Neural cell (in vitro differentiated cells): ENCODE results near the gene ARHGEF26. TPM values are rescaled to one million over a fixed set of nuclear protein-coding genes. Genes with fewer than 3 reads are reported as not detected.

Experiments used
- H2AFZ ChIP-seq: fragments of 200-600, 300-800 bp; sonication (generic), shearing (Covaris generic); 2 replicates; pipeline ENCODE4 v1.6.0; 2014; ENCODE audit warnings: low read depth, mild to moderate bottlenecking, antibody characterized with exemption, low read length, moderate library complexity
- H3F3A ChIP-seq: fragments of 200-600 bp; shearing (Covaris generic); 2 replicates; pipeline ENCODE4 v1.6.1; 2016; ENCODE audit warnings: mild to moderate bottlenecking, moderate library complexity, mixed read lengths, antibody characterized with exemption, low read length; ENCODE audit not compliant: insufficient read depth, poor library complexity, severe bottlenecking
- H3K27ac ChIP-seq: fragments of 200-600, 300-800 bp; sonication (generic), shearing (Covaris generic); 2 replicates; pipeline ENCODE4 v1.5.1; 2014; ENCODE audit warnings: mild to moderate bottlenecking, low read length, moderate library complexity
- H3K27me3 ChIP-seq: fragments of 300-800, 200-600 bp; sonication (generic), shearing (Covaris generic); 2 replicates; pipeline ENCODE4 v1.6.0; 2014; ENCODE audit warnings: mild to moderate bottlenecking, low read depth, low read length, moderate library complexity; ENCODE audit not compliant: insufficient read depth
- H3K36me3 ChIP-seq: fragments of 300-800, 200-600 bp; sonication (generic), shearing (Covaris generic); 2 replicates; pipeline ENCODE4 v1.5.1; 2014; ENCODE audit warnings: mild to moderate bottlenecking, antibody characterized with exemption, low read length, moderate library complexity; ENCODE audit not compliant: insufficient read depth
- H3K4me2 ChIP-seq: fragments of 300-800, 200-600 bp; sonication (generic), shearing (Covaris generic); 2 replicates; pipeline ENCODE4 v1.6.0; 2014; ENCODE audit warnings: mild to moderate bottlenecking, low read length
- H3K4me3 ChIP-seq: fragments of 300-800, 200-600 bp; sonication (generic), shearing (Covaris generic); 2 replicates; pipeline ENCODE4 v1.5.1; 2014; ENCODE audit warnings: mild to moderate bottlenecking, low read length, moderate library complexity
- H3K79me2 ChIP-seq: fragments of 200-600 bp; shearing (Covaris generic); replicated peaks from 2 replicates; pipeline ENCODE4 v1.6.0; 2014; ENCODE audit warnings: mild to moderate bottlenecking, low read length, moderate library complexity; ENCODE audit not compliant: insufficient read depth
- H3K9ac ChIP-seq: fragments of 300-800, 200-600 bp; sonication (generic), shearing (Covaris generic); 2 replicates; pipeline ENCODE4 v1.6.1; 2016; ENCODE audit warnings: mild to moderate bottlenecking, low read length, mixed read lengths
- H3K9me2 ChIP-seq: fragments of 200-600 bp; shearing (Covaris generic); 2 replicates; pipeline ENCODE4 v1.6.1; 2016; ENCODE audit warnings: mild to moderate bottlenecking, low read length, mixed read lengths; ENCODE audit not compliant: insufficient read depth
- H3K9me3 ChIP-seq: fragments of 200-600, 300-800 bp; sonication (generic), shearing (Covaris generic); 2 replicates; pipeline ENCODE4 v1.6.1; 2016; ENCODE audit warnings: mild to moderate bottlenecking, mixed run types, low read length, moderate library complexity, mixed read lengths
- H4K20me1 ChIP-seq: fragments of 200-600 bp; shearing (Covaris generic); 2 replicates; pipeline ENCODE4 v1.6.1; 2016; ENCODE audit warnings: mild to moderate bottlenecking, mixed run types; ENCODE audit not compliant: insufficient read depth
- CTCF ChIP-seq: fragments of 450-650 bp; IDR thresholded peaks from 2 replicates; pipeline ENCODE4 v1.5.1; 2014; ENCODE audit warnings: antibody characterized with exemption, mild to moderate bottlenecking, moderate library complexity; ENCODE audit not compliant: poor library complexity, severe bottlenecking
- EP300 ChIP-seq: fragments of 450-650 bp; conservative IDR thresholded peaks from 2 replicates; pipeline ENCODE4 v1.6.1; 2014; ENCODE audit warnings: antibody characterized with exemption, mild to moderate bottlenecking, moderate library complexity; ENCODE audit not compliant: poor library complexity, severe bottlenecking
- EZH2 ChIP-seq: fragments of 200-600, 300-800 bp; shearing (Covaris generic), sonication (generic); IDR thresholded peaks from 2 replicates; pipeline ENCODE4 v1.6.1; 2014; ENCODE audit warnings: antibody characterized with exemption, low read length, borderline replicate concordance, mild to moderate bottlenecking; ENCODE audit not compliant: insufficient read depth, poor library complexity, severe bottlenecking
- MXI1 ChIP-seq: fragments of 450-650 bp; conservative IDR thresholded peaks from 2 replicates; pipeline ENCODE4 v1.6.1; 2014; ENCODE audit warnings: antibody characterized with exemption, mild to moderate bottlenecking; ENCODE audit not compliant: poor library complexity, severe bottlenecking
- POLR2AphosphoS5 ChIP-seq: IDR thresholded peaks from 2 replicates; pipeline ENCODE4 v1.6.1; 2012
- RAD21 ChIP-seq: fragments of 450-650 bp; conservative IDR thresholded peaks from 2 replicates; pipeline ENCODE4 v1.6.1; 2014; ENCODE audit warnings: antibody characterized with exemption, mild to moderate bottlenecking, moderate library complexity
- REST ChIP-seq: IDR thresholded peaks from 2 replicates; pipeline ENCODE4 v1.6.1; 2012; ENCODE audit warnings: borderline replicate concordance
- SMC3 ChIP-seq: fragments of 450-650 bp; conservative IDR thresholded peaks from 2 replicates; pipeline ENCODE4 v1.6.1; 2014; ENCODE audit warnings: antibody characterized with exemption, mild to moderate bottlenecking, moderate library complexity; ENCODE audit not compliant: poor library complexity
- TAF1 ChIP-seq: IDR thresholded peaks from 2 replicates; pipeline ENCODE4 v1.6.1; 2012; ENCODE audit warnings: low read depth
- polyA plus RNA-seq: library from polyadenylated mRNA; depleted of rRNA; stranded (reverse); fragments of >200 nt; gene quantifications from 2 replicates; pipeline ENCODE4 v1.2.3, GENCODE V29; 2014

Gene ARHGEF26
- polyA plus RNA-seq, 1 donor from 2014 or later: 5.7 TPM

- TF ChIP-seq MXI1 (no peak), CTCF (peak; percentile 89), TAF1 (no peak), EZH2 (no peak), POLR2AphosphoS5 (no peak), RAD21 (peak; percentile 91), SMC3 (peak; percentile 94)
- Histone ChIP-seq H3K79me2 (no peaks in the 10 kb centered on the region), H3K27me3 (no peaks in the 10 kb centered on the region), H3K9me2 (no peaks in the 10 kb centered on the region), H3K36me3 (peaks cover 17% of the 10 kb centered on the region), H3K4me2 (no peak overlapping the region), H3K27ac (no peak overlapping the region), H3F3A (no peaks in the 10 kb centered on the region), H2AFZ (no peak overlapping the region), H4K20me1 (no peaks in the 10 kb centered on the region), H3K4me3 (no peak overlapping the region), H3K9ac (no peak overlapping the region), H3K9me3 (no peaks in the 10 kb centered on the region)
These were observed 131.8 kb downstream of the ARHGEF26 start for GRCh38 chr3:154252759-154253638.

GRCh38 chr3:154254527-154254926, 133.3 kb downstream of the ARHGEF26 start:
- H3K9ac ChIP-seq: no peak overlapping the region
- no peaks in the 10 kb centered on the region for H3K9me3 ChIP-seq
- no peaks in the 10 kb centered on the region for H3K79me2 ChIP-seq
- no peaks in the 10 kb centered on the region for H4K20me1 ChIP-seq
- H3K27ac ChIP-seq: no peak overlapping the region
- H3K27me3 ChIP-seq: no peaks in the 10 kb centered on the region
- H3K36me3 ChIP-seq: peaks cover 26% of the 10 kb centered on the region
- H3K4me2 ChIP-seq: no peak overlapping the region
- H2AFZ ChIP-seq: no peak overlapping the region
- no peaks in the 10 kb centered on the region for H3K9me2 ChIP-seq
- no peaks in the 10 kb centered on the region for H3F3A ChIP-seq
- H3K4me3 ChIP-seq: no peak overlapping the region
- TF ChIP-seq CTCF (no peak), EZH2 (no peak), TAF1 (no peak), REST (no peak), SMC3 (no peak), RAD21 (no peak), EP300 (no peak), MXI1 (no peak), POLR2AphosphoS5 (no peak)
